Smooth muscle cell (in vitro differentiated cells): ENCODE measurements around the gene ART5. TPM values are rescaled to one million over a fixed set of nuclear protein-coding genes. Genes with fewer than 3 reads are reported as not detected.
"Not testable (repeated sequence)": the region's sequence is repeated elsewhere in the genome, so short reads cannot be mapped to it uniquely, and the experiment has no call there.

Source experiments
- DNase-seq: peaks from one replicate; lab custom pipeline; 2025; ENCODE audit not compliant: unreplicated experiment; lab: John Stamatoyannopoulos, UW
- H2AFZ ChIP-seq: fragments of 200-600 bp; sonication (generic); 2 replicates; pipeline ENCODE4 v1.6.0; 2016; ENCODE audit warnings: antibody characterized with exemption, low read depth, mild to moderate bottlenecking
- H3F3A ChIP-seq: fragments of 200-600 bp; sonication (generic); 2 replicates; pipeline ENCODE4 v1.6.0; 2017; ENCODE audit warnings: antibody characterized with exemption, low read depth
- H3K27ac ChIP-seq: fragments of 200-600 bp; sonication (generic); 2 replicates; pipeline ENCODE4 v1.5.1; 2016; ENCODE audit warnings: low read depth, mild to moderate bottlenecking
- H3K27me3 ChIP-seq: fragments of 200-600 bp; sonication (generic); 2 replicates; pipeline ENCODE4 v1.6.1; 2016; ENCODE audit warnings: low read depth, mild to moderate bottlenecking
- H3K36me3 ChIP-seq: fragments of 200-600 bp; sonication (generic); 2 replicates; pipeline ENCODE4 v1.5.1; 2016; ENCODE audit warnings: low read depth
- H3K4me1 ChIP-seq: fragments of 200-600 bp; sonication (generic); 2 replicates; pipeline ENCODE4 v1.5.1; 2016; ENCODE audit warnings: low read depth
- H3K4me2 ChIP-seq: fragments of 200-600 bp; sonication (generic); 2 replicates; pipeline ENCODE4 v1.6.0; 2016; ENCODE audit warnings: mild to moderate bottlenecking
- H3K4me3 ChIP-seq: fragments of 200-600 bp; sonication (generic); 2 replicates; pipeline ENCODE4 v1.5.1; 2016; ENCODE audit warnings: mild to moderate bottlenecking
- H3K79me2 ChIP-seq: fragments of 200-600 bp; sonication (generic); 2 replicates; pipeline ENCODE4 v1.6.0; 2016; ENCODE audit warnings: low read depth, mild to moderate bottlenecking
- H3K9ac ChIP-seq: fragments of 200-600 bp; sonication (generic); 2 replicates; pipeline ENCODE4 v1.6.0; 2016; ENCODE audit warnings: low read depth
- H3K9me3 ChIP-seq: fragments of 200-600 bp; sonication (generic); replicated peaks from 2 replicates; pipeline ENCODE4 v1.5.1; 2016; ENCODE audit warnings: low read depth
- H4K20me1 ChIP-seq: fragments of 200-600 bp; sonication (generic); 2 replicates; pipeline ENCODE4 v1.6.0; 2016; ENCODE audit warnings: low read depth
- CTCF ChIP-seq: fragments of 200-600 bp; sonication (generic); IDR thresholded peaks from 2 replicates; pipeline ENCODE4 v1.5.1; 2017; ENCODE audit warnings: borderline replicate concordance, mild to moderate bottlenecking, antibody characterized with exemption; ENCODE audit not compliant: insufficient read depth, poor library complexity, severe bottlenecking
- WGBS: methylation state at CpG from one replicate; pipeline ENCODE4 v1.1.7; 2016; ENCODE audit warnings: low lambda C conversion rate; 5-methylcytosine and 5-hydroxymethylcytosine counted together
- polyA plus RNA-seq: library from polyadenylated mRNA; unstranded; fragments of >200 nt; fragmentation: Nextera tagmentation; extraction: Ambion mirVana; gene quantifications from 2 replicates; pipeline ENCODE4 v1.2.1, GENCODE V29; 2016
- small RNA-seq: library from RNA; depleted of rRNA; stranded (forward); fragments of <200 nt; gene quantifications from one replicate; pipeline ENCODE3, GENCODE V24; 2014
- total RNA-seq: library from RNA; depleted of rRNA; stranded (reverse); fragments of >200 nt; gene quantifications from 2 replicates; pipeline ENCODE4 v1.2.3, GENCODE V29; 2014

Gene ART5
- total and polyA plus RNA-seq, 2 experiments from 2014 or later = 3.5 to 5.2 TPM

GRCh38 chr11:3604167-3604566, 37.6 kb downstream of the ART5 start:
- Histone ChIP-seq H3K4me1 (no peaks in the 10 kb centered on the region), H3K4me3 (no peak overlapping the region), H3K27me3 (no peaks in the 10 kb centered on the region), H3K36me3 (no peaks in the 10 kb centered on the region), H2AFZ (no peak overlapping the region), H3K79me2 (no peaks in the 10 kb centered on the region), H3K9me3 (no peaks in the 10 kb centered on the region), H3K27ac (no peak overlapping the region), H4K20me1 (no peaks in the 10 kb centered on the region), H3K4me2 (no peak overlapping the region), H3F3A (no peaks in the 10 kb centered on the region), H3K9ac (no peak overlapping the region)
- WGBS = 60% methylated on average over 3 of the region's 3 CpGs
- no peak for DNase-seq
- no peak for TF ChIP-seq CTCF

GRCh38 chr11:3600201-3600600, 41.6 kb downstream of the ART5 start:
- not testable (repeated sequence) for H3K9ac ChIP-seq, H3K79me2 ChIP-seq, H3F3A ChIP-seq, DNase-seq, H3K4me3 ChIP-seq, H3K4me2 ChIP-seq, H3K27ac ChIP-seq, H2AFZ ChIP-seq, H3K9me3 ChIP-seq, H3K36me3 ChIP-seq, H3K4me1 ChIP-seq, H4K20me1 ChIP-seq, H3K27me3 ChIP-seq
- WGBS = 92% methylated on average over 10 of the region's 10 CpGs

- not testable (repeated sequence) for H3K9me3 ChIP-seq, H3K4me2 ChIP-seq, H3K9ac ChIP-seq, H4K20me1 ChIP-seq, H3K79me2 ChIP-seq, H3F3A ChIP-seq, H3K4me3 ChIP-seq, H2AFZ ChIP-seq, H3K4me1 ChIP-seq, H3K36me3 ChIP-seq, H3K27me3 ChIP-seq, DNase-seq, H3K27ac ChIP-seq
- 95% methylated on average over 15 of the region's 15 CpGs for WGBS
Observed at GRCh38 chr11:3597743-3598142, 44.0 kb downstream of the ART5 start.

- not testable (repeated sequence) for DNase-seq, H2AFZ ChIP-seq, H3K27ac ChIP-seq, H3K36me3 ChIP-seq, H3K4me1 ChIP-seq, H3K4me2 ChIP-seq, H3K4me3 ChIP-seq, H3K9ac ChIP-seq, H3F3A ChIP-seq, H3K27me3 ChIP-seq, H3K79me2 ChIP-seq, H3K9me3 ChIP-seq, H4K20me1 ChIP-seq
- 98% methylated on average over 24 of the region's 24 CpGs for WGBS
Observed at GRCh38 chr11:3591326-3591725, 50.5 kb downstream of the ART5 start.

GRCh38 chr11:3590193-3590592, 51.6 kb downstream of the ART5 start:
- H3K4me3 ChIP-seq, H3K9ac ChIP-seq, H3K79me2 ChIP-seq, H3K27ac ChIP-seq, H2AFZ ChIP-seq, H3F3A ChIP-seq, H3K9me3 ChIP-seq, H3K4me1 ChIP-seq, H3K4me2 ChIP-seq, H3K36me3 ChIP-seq, DNase-seq, H3K27me3 ChIP-seq, H4K20me1 ChIP-seq: not testable (repeated sequence)
- 82% methylated on average over 2 of the region's 2 CpGs for WGBS

GRCh38 chr11:3588776-3589175, 53.0 kb downstream of the ART5 start:
- H3K4me3 ChIP-seq, DNase-seq, H3K27me3 ChIP-seq, H4K20me1 ChIP-seq, H3K4me1 ChIP-seq, H3K9me3 ChIP-seq, H3K79me2 ChIP-seq, H3K4me2 ChIP-seq, H3F3A ChIP-seq, H3K9ac ChIP-seq, H2AFZ ChIP-seq, H3K36me3 ChIP-seq, H3K27ac ChIP-seq: not testable (repeated sequence)
- 91% methylated on average over 11 of the region's 11 CpGs for WGBS

Small RNA genes lying within 50 kb of the gene (small RNA-seq; reads per million reads assigned to genes)
- not detected for gene RF00019

Other genes starting within 250 kb of the ART5 start
- not detected in 2 replicates for gene ART1, start 3.1 kb upstream of the ART5 start, total RNA-seq
- not detected in 2 replicates for gene ART1, start 3.1 kb upstream of the ART5 start, polyA plus RNA-seq
- 0.58 and 1.0 TPM in 2 replicates for gene CHRNA10, start 29.4 kb upstream of the ART5 start, total RNA-seq
- gene CHRNA10, start 29.4 kb upstream of the ART5 start, polyA plus RNA-seq = 0.41 and 2.3 TPM in 2 replicates
- gene NUP98, start 155.6 kb upstream of the ART5 start, total RNA-seq = 81.8 and 84.0 TPM in 2 replicates
- 15.8 and 19.6 TPM in 2 replicates for gene NUP98, start 155.6 kb upstream of the ART5 start, polyA plus RNA-seq
- 8.7 and 9.5 TPM in 2 replicates for gene PGAP2, start 166.6 kb upstream of the ART5 start, total RNA-seq
- 10.9 and 22.9 TPM in 2 replicates for gene PGAP2, start 166.6 kb upstream of the ART5 start, polyA plus RNA-seq
- 20.2 and 20.7 TPM in 2 replicates for gene RHOG, start 199.0 kb upstream of the ART5 start, total RNA-seq
- 32.7 and 51.3 TPM in 2 replicates for gene RHOG, start 199.0 kb upstream of the ART5 start, polyA plus RNA-seq
- 19.0 and 31.5 TPM in 2 replicates for gene STIM1, start 213.7 kb upstream of the ART5 start, total RNA-seq
- 15.3 and 25.3 TPM in 2 replicates for gene STIM1, start 213.7 kb upstream of the ART5 start, polyA plus RNA-seq